Measurements from ENCODE around the gene CCL22.
A peak's percentile ranks its signal among the peaks of the same experiment; 100 is the strongest.

The CCL22 gene

GRCh38 chr16:57384248-57385070, 25.9 kb downstream of the CCL22 start:
- H3K9ac ChIP-seq (ENCODE audit: low read length): peak overlapping the region; percentile 61
- peak overlapping the region; percentile 61 for H3K4me2 ChIP-seq (ENCODE audit: low read length)
- H3K79me2 ChIP-seq (ENCODE audit: low read length): no peaks in the 10 kb centered on the region
- H3K4me1 ChIP-seq (ENCODE audit: low read length): peaks cover 100% of the 10 kb centered on the region
- H3K27ac ChIP-seq (ENCODE audit: low read length): peak overlapping the region; percentile 89
- peak overlapping the region; percentile 13; the same call in 1 of the 2 replicates for H3K4me3 ChIP-seq (ENCODE audit: low read length)
- no peaks in the 10 kb centered on the region for H3K9me3 ChIP-seq (ENCODE audit: insufficient read depth, low read length)
- peak overlapping the region; percentile 1; the same call in 1 of the 2 replicates for H2AFZ ChIP-seq (ENCODE audit: low read depth, low read length)
- H3K27me3 ChIP-seq (ENCODE audit: low read depth, low read length): no peaks in the 10 kb centered on the region
- no peak for TF ChIP-seq EZH2phosphoT487 (IDR thresholded peaks at IDR 0.05; ENCODE audit: low read depth)
- H4K20me1 ChIP-seq (ENCODE audit: insufficient read depth, low read length): no peaks in the 10 kb centered on the region
- H3K36me3 ChIP-seq (replicated peaks; ENCODE audit: low read depth, low read length): no peaks in the 10 kb centered on the region

GRCh38 chr16:57385083-57385482, 26.5 kb downstream of the CCL22 start:
- Histone ChIP-seq H3K27me3 (ENCODE audit: low read depth, low read length) (no peaks in the 10 kb centered on the region), H3K79me2 (ENCODE audit: low read length) (no peaks in the 10 kb centered on the region), H3K4me2 (ENCODE audit: low read length) (no peak overlapping the region), H3K27ac (ENCODE audit: low read length) (peak overlapping the region; percentile 89), H3K9ac (ENCODE audit: low read length) (peak overlapping the region; percentile 61; the same call in 1 of the 2 replicates), H3K36me3 (replicated peaks; ENCODE audit: low read depth, low read length) (no peaks in the 10 kb centered on the region), H3K4me1 (ENCODE audit: low read length) (peaks cover 100% of the 10 kb centered on the region), H3K4me3 (ENCODE audit: low read length) (no peak overlapping the region), H2AFZ (ENCODE audit: low read depth, low read length) (no peak overlapping the region), H4K20me1 (ENCODE audit: insufficient read depth, low read length) (no peaks in the 10 kb centered on the region), H3K9me3 (ENCODE audit: insufficient read depth, low read length) (no peaks in the 10 kb centered on the region)
- TF ChIP-seq EZH2phosphoT487 (IDR thresholded peaks at IDR 0.05; ENCODE audit: low read depth): no peak
- TF ChIP-seq, protein P1, sequence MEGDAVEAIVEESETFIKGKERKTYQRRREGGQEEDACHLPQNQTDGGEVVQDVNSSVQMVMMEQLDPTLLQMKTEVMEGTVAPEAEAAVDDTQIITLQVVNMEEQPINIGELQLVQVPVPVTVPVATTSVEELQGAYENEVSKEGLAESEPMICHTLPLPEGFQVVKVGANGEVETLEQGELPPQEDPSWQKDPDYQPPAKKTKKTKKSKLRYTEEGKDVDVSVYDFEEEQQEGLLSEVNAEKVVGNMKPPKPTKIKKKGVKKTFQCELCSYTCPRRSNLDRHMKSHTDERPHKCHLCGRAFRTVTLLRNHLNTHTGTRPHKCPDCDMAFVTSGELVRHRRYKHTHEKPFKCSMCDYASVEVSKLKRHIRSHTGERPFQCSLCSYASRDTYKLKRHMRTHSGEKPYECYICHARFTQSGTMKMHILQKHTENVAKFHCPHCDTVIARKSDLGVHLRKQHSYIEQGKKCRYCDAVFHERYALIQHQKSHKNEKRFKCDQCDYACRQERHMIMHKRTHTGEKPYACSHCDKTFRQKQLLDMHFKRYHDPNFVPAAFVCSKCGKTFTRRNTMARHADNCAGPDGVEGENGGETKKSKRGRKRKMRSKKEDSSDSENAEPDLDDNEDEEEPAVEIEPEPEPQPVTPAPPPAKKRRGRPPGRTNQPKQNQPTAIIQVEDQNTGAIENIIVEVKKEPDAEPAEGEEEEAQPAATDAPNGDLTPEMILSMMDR (IDR thresholded peaks at IDR 0.05; ENCODE audit: low read depth, low read length): no peak

DNA sequence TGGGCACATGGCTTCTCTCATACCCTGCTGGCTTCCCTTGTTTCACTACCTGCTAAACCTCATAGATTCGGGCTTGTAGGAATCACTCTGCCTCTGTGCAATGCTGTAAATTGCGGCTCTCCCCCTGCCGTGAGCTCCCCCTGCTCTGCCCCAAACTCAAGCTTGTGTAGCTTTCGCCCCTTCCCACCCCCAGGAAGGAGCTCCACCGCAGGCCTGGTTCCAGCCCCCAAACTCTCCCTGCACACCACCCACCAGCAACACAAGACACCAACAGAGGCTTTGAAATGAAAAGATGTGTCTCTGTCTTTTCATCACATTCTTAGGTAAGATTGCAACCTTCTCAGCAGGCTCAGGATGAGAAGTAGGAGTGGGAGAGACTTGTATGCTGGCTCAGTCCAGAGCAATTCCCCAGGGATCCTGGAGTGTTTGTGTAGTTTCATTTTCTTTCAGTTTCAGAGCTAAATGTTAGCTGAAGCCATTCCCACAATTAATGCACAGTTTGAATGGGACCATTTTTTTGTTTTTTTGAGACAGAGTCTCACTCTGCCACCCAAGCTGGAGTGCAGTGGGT, 27.9 kb downstream of the CCL22 start:
- no peaks in the 10 kb centered on the region for H3K9me3 ChIP-seq (ENCODE audit: insufficient read depth, low read length)
- H3K9ac ChIP-seq (ENCODE audit: low read length): peak overlapping the region; percentile 49
- H4K20me1 ChIP-seq (ENCODE audit: insufficient read depth, low read length): no peaks in the 10 kb centered on the region
- H3K4me3 ChIP-seq (ENCODE audit: low read length): no peak overlapping the region
- H3K27ac ChIP-seq (ENCODE audit: low read length): peak overlapping the region; percentile 89
- H3K4me2 ChIP-seq (ENCODE audit: low read length): peak overlapping the region; percentile 49
- H2AFZ ChIP-seq (ENCODE audit: low read depth, low read length): peak overlapping the region; percentile 72; the same call in 1 of the 2 replicates
- TF ChIP-seq EZH2phosphoT487 (IDR thresholded peaks at IDR 0.05; ENCODE audit: low read depth): no peak
- TF ChIP-seq, protein P1 (IDR thresholded peaks at IDR 0.05; ENCODE audit: low read depth, low read length): no peak
- no peaks in the 10 kb centered on the region for H3K79me2 ChIP-seq (ENCODE audit: low read length)
- H3K36me3 ChIP-seq (replicated peaks; ENCODE audit: low read depth, low read length): no peaks in the 10 kb centered on the region
- no peaks in the 10 kb centered on the region for H3K27me3 ChIP-seq (ENCODE audit: low read depth, low read length)
- peaks cover 96% of the 10 kb centered on the region for H3K4me1 ChIP-seq (ENCODE audit: low read length)

- Histone ChIP-seq H3K4me1 (ENCODE audit: low read length) (peaks cover 83% of the 10 kb centered on the region), H4K20me1 (ENCODE audit: insufficient read depth, low read length) (no peaks in the 10 kb centered on the region), H3K79me2 (ENCODE audit: low read length) (no peaks in the 10 kb centered on the region), H3K4me3 (ENCODE audit: low read length) (peak overlapping the region; percentile 50), H3K4me2 (ENCODE audit: low read length) (peak overlapping the region; percentile 75), H3K27me3 (ENCODE audit: low read depth, low read length) (no peaks in the 10 kb centered on the region), H3K36me3 (replicated peaks; ENCODE audit: low read depth, low read length) (no peaks in the 10 kb centered on the region), H3K9me3 (ENCODE audit: insufficient read depth, low read length) (no peaks in the 10 kb centered on the region), H3K27ac (ENCODE audit: low read length) (peak overlapping the region; percentile 89), H2AFZ (ENCODE audit: low read depth, low read length) (no peak overlapping the region), H3K9ac (ENCODE audit: low read length) (peak overlapping the region; percentile 68)
- TF ChIP-seq, protein P1 (IDR thresholded peaks at IDR 0.05; ENCODE audit: low read depth, low read length): no peak
- no peak for TF ChIP-seq EZH2phosphoT487 (IDR thresholded peaks at IDR 0.05; ENCODE audit: low read depth)
Measured at GRCh38 chr16:57387598-57388354, 29.2 kb downstream of the CCL22 start.
